Middle frontal gyrus (tissue), 1 donor: ENCODE results near the gene CTAG1B.
"Not testable (repeated sequence)": the region's sequence is repeated elsewhere in the genome, so short reads cannot be mapped to it uniquely, and the experiment has no call there.

Source experiments
- DNase-seq: peaks from one replicate; pipeline ENCODE4 v3.0.0-alpha.2; 2015; ENCODE audit warnings: low spot score; ENCODE audit errors: extremely low spot score

Gene CTAG1B

DNA sequence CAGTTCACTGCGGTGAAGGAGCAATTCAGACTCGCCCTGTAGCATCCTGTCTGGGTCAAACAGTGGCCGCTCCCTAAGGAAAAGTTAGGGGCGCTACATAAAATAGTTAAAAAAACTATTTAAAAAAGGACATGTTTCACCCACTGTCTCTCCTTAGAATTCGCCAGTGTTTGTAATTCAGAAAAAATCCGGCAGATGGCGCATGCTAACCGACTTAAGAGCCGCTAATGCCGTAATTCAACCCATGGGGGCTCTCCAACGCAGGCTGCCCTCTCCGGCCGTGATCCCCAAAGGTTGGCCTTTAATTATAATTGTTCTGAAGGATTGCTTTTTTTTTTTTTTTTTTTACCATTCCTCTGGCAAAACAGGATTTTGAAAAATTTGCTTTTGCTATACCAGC, 28.7 kb downstream of the CTAG1B start:
- DNase-seq, result not testable (repeated sequence)

DNA sequence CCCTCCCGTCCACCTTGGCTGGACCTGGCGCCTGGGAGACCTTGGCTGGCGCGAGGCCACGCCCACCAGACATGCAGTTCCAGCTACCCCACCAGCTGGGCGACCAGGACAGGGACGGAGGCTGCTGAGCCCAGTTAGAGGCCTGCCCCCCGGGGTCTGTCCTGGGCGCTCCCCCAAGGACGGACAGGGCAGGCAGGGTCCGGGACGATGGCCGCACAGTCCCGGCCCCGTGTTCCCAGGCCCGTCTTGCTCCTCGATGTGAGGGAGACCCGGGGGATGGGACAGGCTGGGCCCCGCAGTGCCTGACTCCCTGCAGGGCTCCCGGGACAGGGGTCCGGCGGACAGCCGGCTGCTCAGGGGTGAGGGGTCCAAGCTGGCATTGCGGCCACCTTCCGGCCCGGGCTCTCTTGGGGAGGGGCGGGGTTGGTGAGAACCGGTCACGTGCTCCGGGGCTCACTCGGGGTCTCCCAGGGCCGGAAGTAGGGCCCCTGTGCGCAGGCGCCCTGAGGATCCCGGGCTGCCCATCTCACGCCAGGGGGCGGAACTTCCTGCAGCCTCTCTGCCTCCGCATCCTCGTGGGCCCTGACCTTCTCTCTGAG, 34.4 kb downstream of the CTAG1B start, which contains the start of gene CTAG1A:
Gene CTAG1A (plus strand): TSS at position 549 of the 599 bp plus-strand sequence. CDS start 74 bp downstream, outside the sequence.
- DNase-seq, result not testable (repeated sequence)

- not testable (repeated sequence) for DNase-seq
These were observed 36.1 kb downstream of the CTAG1B start for GRCh38 chrX:154582994-154583393.

DNA sequence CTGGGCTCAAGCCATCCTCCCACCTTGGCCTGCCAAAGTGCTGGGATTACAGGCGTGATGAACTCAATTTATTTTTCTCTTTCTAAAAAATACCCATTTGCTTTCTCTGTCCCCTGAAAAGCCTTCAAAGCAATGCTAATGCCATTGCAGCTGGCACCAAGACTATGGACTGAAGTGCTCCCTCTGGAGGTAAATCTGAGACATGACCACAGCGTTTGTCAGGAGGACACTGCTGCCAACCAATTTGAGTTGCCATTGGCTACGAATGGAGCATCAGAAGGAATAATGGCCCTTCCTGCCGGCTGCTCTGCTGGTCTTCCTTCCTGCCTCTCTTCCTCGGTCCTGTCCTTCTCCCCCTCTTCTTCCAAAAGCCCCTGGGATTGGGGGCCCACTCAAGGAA, 44.0 kb downstream of the CTAG1B start:
- not testable (repeated sequence) for DNase-seq

DNA sequence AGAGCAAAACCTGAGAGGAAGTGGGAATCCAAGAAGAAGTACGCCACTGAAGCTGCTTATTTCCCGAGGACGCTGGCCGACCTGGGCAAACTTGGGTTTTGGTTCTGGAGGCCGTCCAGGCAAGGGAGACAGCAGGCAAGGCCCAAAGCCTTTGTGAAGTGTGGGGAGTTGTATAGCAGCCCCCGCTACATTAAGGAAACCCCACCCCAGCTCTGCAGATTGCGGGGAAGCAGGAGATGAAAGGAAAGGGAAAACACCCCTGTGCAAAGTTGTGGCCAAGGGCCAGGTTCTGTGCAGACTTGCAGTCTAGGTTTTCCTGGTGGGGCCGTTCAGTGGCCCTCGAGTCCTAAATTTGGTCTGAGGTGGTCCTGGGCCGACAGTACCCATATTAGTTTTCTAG, 46.0 kb downstream of the CTAG1B start:
- DNase-seq, result not testable (repeated sequence)

DNA sequence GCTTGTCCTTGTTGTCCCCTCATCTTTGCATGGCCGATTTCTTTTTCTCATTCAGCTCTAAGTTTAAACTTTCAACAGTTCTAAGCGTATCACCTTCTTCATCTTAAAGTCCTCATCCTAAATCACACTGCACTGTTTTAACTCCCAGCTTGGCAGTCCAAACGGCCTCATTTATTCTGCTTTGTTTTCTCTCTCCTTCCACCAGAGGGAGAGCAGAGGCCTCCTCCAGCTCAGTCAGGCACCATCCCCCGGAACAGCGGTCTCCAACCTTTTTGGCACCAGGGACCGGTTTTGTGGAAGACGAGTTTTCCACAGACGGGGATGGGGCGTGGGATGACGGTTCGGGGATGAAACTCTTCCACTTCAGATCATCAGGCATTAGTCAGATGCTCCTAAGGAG, 48.7 kb downstream of the CTAG1B start:
- DNase-seq, result not testable (repeated sequence)
